Subcutaneous adipose tissue (tissue), 4 donors: Measurements from ENCODE around the gene HIP1R. TPM values are rescaled to one million over a fixed set of nuclear protein-coding genes. Genes with fewer than 3 reads are reported as not detected.

Experiments
- CTCF ChIP-seq: fragments of 450-650 bp; IDR thresholded peaks from one replicate; pipeline ENCODE4 v1.5.1; 2016; ENCODE audit warnings: low read depth, mild to moderate bottlenecking, control low read depth, antibody characterized with exemption, moderate library complexity
- total RNA-seq, 4 donors: library from RNA; depleted of rRNA; stranded (reverse); fragments of >200 nt; gene quantifications; one replicate each; pipeline ENCODE4 v1.1.0, GENCODE V29; 2016

The HIP1R gene
- total RNA-seq, 4 donors from 2014 or later, result 13.4 to 70.3 (median 19.7) TPM

GRCh38 chr12:122834104-122834920 is 945 bp upstream of the HIP1R start:
- TF ChIP-seq CTCF, result no peak

GRCh38 chr12:122835750-122836026 is 431 bp downstream of the HIP1R start:
- no peak for TF ChIP-seq CTCF

- no peak for TF ChIP-seq CTCF
Measured at GRCh38 chr12:122836027-122836921, 1.0 kb downstream of the HIP1R start.

- TF ChIP-seq CTCF, result no peak
Measured at GRCh38 chr12:122837306-122838265, 2.3 kb downstream of the HIP1R start.

- no peak for TF ChIP-seq CTCF
Measured at GRCh38 chr12:122838841-122839240, 3.6 kb downstream of the HIP1R start.

- TF ChIP-seq CTCF, result no peak
Measured at GRCh38 chr12:122839907-122840554, 4.8 kb downstream of the HIP1R start.
